Body of pancreas (tissue), 4 donors: Measurements from ENCODE around the gene OR2D2.

Experiments
- POLR2A ChIP-seq, 3 donors: fragments of 450-650 bp; IDR thresholded peaks; one replicate each; pipeline ENCODE4 v1.6.1; 2016; ENCODE audit warnings: antibody characterized with exemption in 3 of 3, mild to moderate bottlenecking in 2 of 3
- TF ChIP-seq, protein P1 (sequence below), 7 experiments: fragments of 450-650 bp in 4 of 7; fragments of 200-600 bp in 3 of 7; sonication (generic) in 3 of 7; IDR thresholded peaks; one replicate each; pipeline ENCODE4 v1.5.1; 2016 to 2019; ENCODE audit warnings: antibody characterized with exemption in 7 of 7

DNA sequence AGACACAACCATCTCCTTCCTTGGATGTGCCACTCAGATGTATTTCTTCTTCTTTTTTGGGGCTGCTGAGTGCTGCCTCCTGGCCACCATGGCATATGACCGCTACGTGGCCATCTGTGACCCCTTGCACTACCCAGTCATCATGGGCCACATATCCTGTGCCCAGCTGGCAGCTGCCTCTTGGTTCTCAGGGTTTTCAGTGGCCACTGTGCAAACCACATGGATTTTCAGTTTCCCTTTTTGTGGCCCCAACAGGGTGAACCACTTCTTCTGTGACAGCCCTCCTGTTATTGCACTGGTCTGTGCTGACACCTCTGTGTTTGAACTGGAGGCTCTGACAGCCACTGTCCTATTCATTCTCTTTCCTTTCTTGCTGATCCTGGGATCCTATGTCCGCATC, 15.4 kb downstream of the OR2D2 start:
- TF ChIP-seq, protein P1, sequence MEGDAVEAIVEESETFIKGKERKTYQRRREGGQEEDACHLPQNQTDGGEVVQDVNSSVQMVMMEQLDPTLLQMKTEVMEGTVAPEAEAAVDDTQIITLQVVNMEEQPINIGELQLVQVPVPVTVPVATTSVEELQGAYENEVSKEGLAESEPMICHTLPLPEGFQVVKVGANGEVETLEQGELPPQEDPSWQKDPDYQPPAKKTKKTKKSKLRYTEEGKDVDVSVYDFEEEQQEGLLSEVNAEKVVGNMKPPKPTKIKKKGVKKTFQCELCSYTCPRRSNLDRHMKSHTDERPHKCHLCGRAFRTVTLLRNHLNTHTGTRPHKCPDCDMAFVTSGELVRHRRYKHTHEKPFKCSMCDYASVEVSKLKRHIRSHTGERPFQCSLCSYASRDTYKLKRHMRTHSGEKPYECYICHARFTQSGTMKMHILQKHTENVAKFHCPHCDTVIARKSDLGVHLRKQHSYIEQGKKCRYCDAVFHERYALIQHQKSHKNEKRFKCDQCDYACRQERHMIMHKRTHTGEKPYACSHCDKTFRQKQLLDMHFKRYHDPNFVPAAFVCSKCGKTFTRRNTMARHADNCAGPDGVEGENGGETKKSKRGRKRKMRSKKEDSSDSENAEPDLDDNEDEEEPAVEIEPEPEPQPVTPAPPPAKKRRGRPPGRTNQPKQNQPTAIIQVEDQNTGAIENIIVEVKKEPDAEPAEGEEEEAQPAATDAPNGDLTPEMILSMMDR (IDR thresholded peaks at IDR 0.05): no peak
- no peak for TF ChIP-seq POLR2A (IDR thresholded peaks at IDR 0.05)
